Duodenal mucosa (tissue), 2 donors: Measurements from ENCODE around the gene NOP9.
"Not testable (repeated sequence)": the region's sequence is repeated elsewhere in the genome, so short reads cannot be mapped to it uniquely, and the experiment has no call there.

ENCODE experiments used
- H3K27ac ChIP-seq: one replicate; pipeline ENCODE4 v1.7.0; 2013; ENCODE audit warnings: low read depth, low read length
- H3K27me3 ChIP-seq, 2 donors: one replicate each; pipeline ENCODE4 v1.7.0; 2013; ENCODE audit warnings: low read length in 2 of 2, control low read depth in 1 of 2; ENCODE audit not compliant: insufficient read depth in 2 of 2, control insufficient read depth in 1 of 2
- H3K36me3 ChIP-seq, 2 donors: one replicate each; pipeline ENCODE4 v1.7.0; 2013; ENCODE audit warnings: low read length in 2 of 2, control low read depth in 1 of 2; ENCODE audit not compliant: insufficient read depth in 2 of 2, control insufficient read depth in 1 of 2
- H3K4me1 ChIP-seq, 2 donors: one replicate each; pipeline ENCODE4 v1.7.0; 2013; ENCODE audit warnings: low read length in 2 of 2, control low read depth in 1 of 2; ENCODE audit not compliant: insufficient read depth in 2 of 2, control insufficient read depth in 1 of 2
- H3K4me3 ChIP-seq, 2 donors: one replicate each; pipeline ENCODE4 v1.7.0; 2013; ENCODE audit warnings: low read length in 2 of 2, low read depth in 1 of 2
- H3K9ac ChIP-seq, 2 donors: one replicate each; pipeline ENCODE4 v1.7.0; 2013; ENCODE audit warnings: low read length in 2 of 2, low read depth in 1 of 2
- H3K9me3 ChIP-seq, 2 donors: one replicate each; pipeline ENCODE4 v1.7.0; 2013; ENCODE audit warnings: low read length in 2 of 2, control low read depth in 1 of 2; ENCODE audit not compliant: control insufficient read depth in 1 of 2

Gene NOP9

GRCh38 chr14:24349742-24350141 is 50.1 kb downstream of the NOP9 start:
- no peak overlapping the region for H3K9ac ChIP-seq
- H3K4me3 ChIP-seq = no peak overlapping the region
- H3K27ac ChIP-seq = no peak overlapping the region
- H3K36me3 ChIP-seq = no peaks in the 10 kb centered on the region
- H3K27me3 ChIP-seq = peaks cover 0 to 4% of the 10 kb centered on the region in 2 donors
- H3K4me1 ChIP-seq = peaks cover 15 to 18% of the 10 kb centered on the region in 2 donors
- no peaks in the 10 kb centered on the region for H3K9me3 ChIP-seq

DNA sequence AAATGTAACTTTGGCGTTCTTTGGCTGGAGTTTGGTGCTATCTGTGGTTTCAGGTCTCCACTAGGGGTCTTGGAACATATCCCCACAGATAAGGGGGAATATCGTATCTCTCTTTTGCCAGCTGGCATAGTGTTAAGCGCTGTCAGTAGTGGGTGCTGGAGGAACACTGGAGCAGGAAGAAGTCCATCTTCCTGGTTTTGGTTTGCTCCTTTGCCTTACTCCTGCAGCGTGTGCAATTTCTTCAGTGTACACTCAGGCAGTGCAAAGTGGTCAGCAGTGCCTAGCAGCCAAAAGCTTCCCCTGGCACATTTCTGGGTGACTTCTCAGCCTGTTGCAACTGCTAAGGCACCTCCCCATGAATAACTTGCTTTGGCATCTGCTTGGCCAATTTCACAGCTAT is 51.9 kb downstream of the NOP9 start:
- Histone ChIP-seq H3K9me3 (no peaks in the 10 kb centered on the region), H3K4me3 (no peak overlapping the region), H3K27me3 (peaks cover 0 to 4% of the 10 kb centered on the region in 2 donors), H3K4me1 (peaks cover 15 to 18% of the 10 kb centered on the region in 2 donors), H3K36me3 (no peaks in the 10 kb centered on the region), H3K27ac (no peak overlapping the region), H3K9ac (no peak overlapping the region)

- Histone ChIP-seq H3K9ac (no peak overlapping the region), H3K4me3 (no peak overlapping the region), H3K27ac (no peak overlapping the region), H3K4me1 (peaks cover 6 to 9% of the 10 kb centered on the region in 2 donors), H3K27me3 (peaks cover 0 to 4% of the 10 kb centered on the region in 2 donors), H3K36me3 (no peaks in the 10 kb centered on the region), H3K9me3 (no peaks in the 10 kb centered on the region)
Measured at GRCh38 chr14:24353559-24354481, 54.2 kb downstream of the NOP9 start.

DNA sequence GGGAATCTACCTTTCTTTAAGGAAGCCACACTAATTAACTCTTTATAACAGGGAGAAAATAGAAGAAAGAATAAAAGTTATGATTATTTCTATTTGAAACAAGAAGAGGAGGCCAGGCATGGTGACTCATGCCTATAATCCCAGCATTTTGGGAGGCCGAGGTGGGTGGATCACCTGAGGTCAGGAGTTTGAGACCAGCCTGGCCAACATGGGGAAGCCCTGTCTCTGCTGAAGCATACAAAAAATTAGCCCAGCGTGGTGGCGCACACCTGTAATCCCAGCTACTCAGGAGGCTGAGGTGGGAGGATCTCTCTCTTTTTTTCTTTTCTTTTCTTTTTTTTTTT is 54.8 kb downstream of the NOP9 start:
- not testable (repeated sequence) for H3K4me1 ChIP-seq, H3K27ac ChIP-seq, H3K27me3 ChIP-seq, H3K36me3 ChIP-seq, H3K4me3 ChIP-seq, H3K9ac ChIP-seq, H3K9me3 ChIP-seq

DNA sequence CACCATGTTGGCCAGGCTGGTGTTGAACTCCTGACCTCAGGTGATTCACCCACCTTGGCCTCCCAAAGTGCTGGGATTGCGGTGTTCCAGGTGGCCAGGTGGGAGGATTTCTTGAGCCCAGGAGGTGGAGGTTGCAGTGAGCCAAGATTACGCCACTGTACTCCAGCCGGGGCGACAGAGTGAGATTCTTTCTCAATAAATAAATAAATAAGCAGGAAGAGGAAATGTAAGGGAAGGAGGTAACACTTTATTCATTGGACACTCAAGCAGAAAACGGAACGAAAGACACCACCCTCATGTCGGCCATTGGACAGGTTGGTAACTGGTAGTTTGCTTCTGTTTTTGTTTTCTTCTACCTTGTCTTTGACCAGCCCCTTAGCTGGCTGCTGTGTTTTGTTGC is 55.4 kb downstream of the NOP9 start:
- H3K27me3 ChIP-seq = peaks cover 0 to 4% of the 10 kb centered on the region in 2 donors
- no peak overlapping the region for H3K27ac ChIP-seq
- H3K9me3 ChIP-seq = no peaks in the 10 kb centered on the region
- no peaks in the 10 kb centered on the region for H3K36me3 ChIP-seq
- H3K4me3 ChIP-seq = no peak overlapping the region
- H3K9ac ChIP-seq = no peak overlapping the region
- H3K4me1 ChIP-seq = peaks cover 6 to 9% of the 10 kb centered on the region in 2 donors

DNA sequence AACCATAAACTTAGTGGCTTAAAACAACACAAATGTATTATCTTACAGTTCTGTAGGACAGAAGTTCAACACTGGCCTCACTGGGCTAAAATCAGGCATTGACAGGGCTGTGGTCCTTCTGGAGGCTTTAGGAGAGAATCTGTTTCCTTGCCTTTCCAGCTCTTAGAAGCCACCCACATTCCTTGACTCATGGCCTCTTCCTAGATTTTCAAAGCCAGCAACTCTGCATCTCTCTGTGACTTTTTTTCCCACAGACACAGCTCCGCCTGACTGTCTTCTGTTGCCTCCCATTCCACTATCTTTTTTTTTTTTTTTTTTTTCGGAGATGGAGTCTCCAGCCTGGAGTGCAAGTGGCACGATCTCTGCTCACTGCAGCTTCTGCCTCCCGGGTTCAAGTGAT is 56.6 kb downstream of the NOP9 start:
- Histone ChIP-seq H3K27ac (no peak overlapping the region), H3K4me1 (peaks cover 6 to 9% of the 10 kb centered on the region in 2 donors), H3K9me3 (no peaks in the 10 kb centered on the region), H3K4me3 (no peak overlapping the region), H3K27me3 (peaks cover 0 to 4% of the 10 kb centered on the region in 2 donors), H3K9ac (no peak overlapping the region), H3K36me3 (no peaks in the 10 kb centered on the region)
